Keratinocyte (primary cell): ENCODE data around the gene SLC17A7. TPM values are rescaled to one million over a fixed set of nuclear protein-coding genes. Genes with fewer than 3 reads are reported as not detected.

Source experiments
- DNase-seq: peaks from one replicate; pipeline ENCODE4 v3.0.0-alpha.2; 2011; ENCODE audit warnings: low read depth, missing footprints, low spot score
- FAIRE-seq: peaks from 2 replicates; lab custom pipeline; 2011; peaks lifted over from hg19 to GRCh38; lab: Jason Lieb, UNC
- H2AFZ ChIP-seq: 2 replicates; pipeline ENCODE4 v1.6.0; 2012; ENCODE audit warnings: low read length, control low read depth, inconsistent platforms; ENCODE audit not compliant: control insufficient read depth
- H3K27ac ChIP-seq: 2 replicates; pipeline ENCODE4 v1.5.1; 2011; ENCODE audit warnings: low read length; ENCODE audit not compliant: control insufficient read depth, insufficient read depth
- H3K27me3 ChIP-seq: 3 replicates; pipeline ENCODE4 v1.6.0; 2011; ENCODE audit warnings: low read length; ENCODE audit not compliant: control insufficient read depth, insufficient read depth; ENCODE audit errors: extremely low read depth
- H3K36me3 ChIP-seq, 2 experiments: 2 replicates in 1 of 2; 3 replicates in 1 of 2; pipeline ENCODE4 v1.5.1; 2011; ENCODE audit warnings: low read length in 2 of 2, mild to moderate bottlenecking in 1 of 2; ENCODE audit not compliant: control insufficient read depth in 2 of 2, insufficient read depth in 2 of 2; ENCODE audit errors: extremely low read depth in 1 of 2
- H3K4me1 ChIP-seq: 3 replicates; pipeline ENCODE4 v1.5.1; 2011; ENCODE audit warnings: low read length; ENCODE audit not compliant: control insufficient read depth, insufficient read depth; ENCODE audit errors: extremely low read depth
- H3K4me2 ChIP-seq: 3 replicates; pipeline ENCODE4 v1.6.0; 2011; ENCODE audit warnings: low read depth, low read length; ENCODE audit not compliant: control insufficient read depth, insufficient read depth; ENCODE audit errors: extremely low read depth
- H3K4me3 ChIP-seq, 3 experiments: fragments of 200-600 bp in 1 of 3; sonication (generic) in 1 of 3; 2 replicates in 2 of 3; 3 replicates in 1 of 3; pipeline ENCODE4 v1.5.1; 2011 to 2016; ENCODE audit warnings: low read length in 3 of 3, mild to moderate bottlenecking in 3 of 3, control low read depth in 2 of 3, inconsistent platforms in 1 of 3, low read depth in 1 of 3, mixed read lengths in 1 of 3, mixed run types in 1 of 3, moderate library complexity in 1 of 3; ENCODE audit not compliant: control insufficient read depth in 2 of 3, insufficient read depth in 2 of 3; ENCODE audit errors: extremely low read depth in 1 of 3
- H3K79me2 ChIP-seq: 2 replicates; pipeline ENCODE4 v1.6.0; 2012; ENCODE audit warnings: low read length; ENCODE audit not compliant: control insufficient read depth, insufficient read depth
- H3K9ac ChIP-seq: 3 replicates; pipeline ENCODE4 v1.6.0; 2011; ENCODE audit warnings: low read length; ENCODE audit not compliant: control insufficient read depth, insufficient read depth; ENCODE audit errors: extremely low read depth
- H3K9me1 ChIP-seq: 3 replicates; pipeline ENCODE4 v1.6.0; 2011; ENCODE audit warnings: low read length; ENCODE audit not compliant: control insufficient read depth, insufficient read depth; ENCODE audit errors: extremely low read depth
- H3K9me3 ChIP-seq: 2 replicates; pipeline ENCODE4 v1.5.1; 2012; ENCODE audit warnings: low read depth, low read length; ENCODE audit not compliant: control insufficient read depth
- H4K20me1 ChIP-seq: 3 replicates; pipeline ENCODE4 v1.6.0; 2011; ENCODE audit warnings: low read length; ENCODE audit not compliant: control insufficient read depth, insufficient read depth; ENCODE audit errors: extremely low read depth
- EZH2 ChIP-seq: IDR thresholded peaks from one replicate; pipeline ENCODE4 v1.6.1; 2012; ENCODE audit warnings: inconsistent platforms, mild to moderate bottlenecking, low read length, moderate library complexity
- dilution Hi-C: fragments of 300-500 bp; cut with MboI; formaldehyde crosslinking; loops from one replicate; pipeline ENCODE4 v1.7.0; 2020; ENCODE audit warnings: low sequenced_read_pairs; ENCODE audit not compliant: extremely low pct_ligation_motif_present
- polyA plus RNA-seq, 5 experiments: library from polyadenylated mRNA; depleted of rRNA in 3 of 5; stranded (reverse) in 3 of 5; stranded (forward) in 1 of 5; unstranded in 1 of 5; fragments of >200 nt; gene quantifications; 1 replicate in 1 of 5; 2 replicates in 3 of 5; 3 replicates in 1 of 5; pipeline versions ENCODE4 v1.2.1 to v1.2.3, GENCODE V29; 2011 to 2012; ENCODE audit warnings: missing spikeins in 2 of 5, low read depth in 1 of 5, low replicate concordance in 1 of 5
- TF ChIP-seq, protein P1 (sequence below), 3 experiments: IDR thresholded peaks in 1 of 3; conservative IDR thresholded peaks in 1 of 3; optimal IDR thresholded peaks in 1 of 3; 2 replicates in 2 of 3; 3 replicates in 1 of 3; pipeline versions ENCODE3 to v1.5.1; 2011; ENCODE audit warnings: low read length in 3 of 3, mild to moderate bottlenecking in 3 of 3, moderate library complexity in 2 of 3, control low read depth in 1 of 3, inconsistent platforms in 1 of 3; ENCODE audit not compliant: insufficient read depth in 2 of 3; ENCODE audit errors: extremely low read depth in 1 of 3

SLC17A7 gene
- polyA plus RNA-seq, 1 donor (not counting 4 experiments of a cell fraction or from before 2014, with no cell fraction given) = 0.04 TPM

- Histone ChIP-seq H2AFZ (no peak overlapping the region), H3K36me3 (no peaks in the 10 kb centered on the region), H3K9me1 (no peaks in the 10 kb centered on the region), H3K4me2 (no peak overlapping the region), H3K79me2 (no peaks in the 10 kb centered on the region), H3K27me3 (peaks cover 11% of the 10 kb centered on the region), H3K4me1 (no peaks in the 10 kb centered on the region), H4K20me1 (no peaks in the 10 kb centered on the region), H3K4me3 (no peak overlapping the region), H3K9me3 (no peaks in the 10 kb centered on the region), H3K27ac (no peak overlapping the region), H3K9ac (no peak overlapping the region)
- DNase-seq = no peak
- no peak for FAIRE-seq
- dilution Hi-C loops = no loop called here
- TF ChIP-seq, protein P1, sequence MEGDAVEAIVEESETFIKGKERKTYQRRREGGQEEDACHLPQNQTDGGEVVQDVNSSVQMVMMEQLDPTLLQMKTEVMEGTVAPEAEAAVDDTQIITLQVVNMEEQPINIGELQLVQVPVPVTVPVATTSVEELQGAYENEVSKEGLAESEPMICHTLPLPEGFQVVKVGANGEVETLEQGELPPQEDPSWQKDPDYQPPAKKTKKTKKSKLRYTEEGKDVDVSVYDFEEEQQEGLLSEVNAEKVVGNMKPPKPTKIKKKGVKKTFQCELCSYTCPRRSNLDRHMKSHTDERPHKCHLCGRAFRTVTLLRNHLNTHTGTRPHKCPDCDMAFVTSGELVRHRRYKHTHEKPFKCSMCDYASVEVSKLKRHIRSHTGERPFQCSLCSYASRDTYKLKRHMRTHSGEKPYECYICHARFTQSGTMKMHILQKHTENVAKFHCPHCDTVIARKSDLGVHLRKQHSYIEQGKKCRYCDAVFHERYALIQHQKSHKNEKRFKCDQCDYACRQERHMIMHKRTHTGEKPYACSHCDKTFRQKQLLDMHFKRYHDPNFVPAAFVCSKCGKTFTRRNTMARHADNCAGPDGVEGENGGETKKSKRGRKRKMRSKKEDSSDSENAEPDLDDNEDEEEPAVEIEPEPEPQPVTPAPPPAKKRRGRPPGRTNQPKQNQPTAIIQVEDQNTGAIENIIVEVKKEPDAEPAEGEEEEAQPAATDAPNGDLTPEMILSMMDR (optimal IDR thresholded peaks at IDR 0.05 in 1 of 3, IDR thresholded peaks at IDR 0.05 in 1 of 3, conservative IDR thresholded peaks at IDR 0.05 in 1 of 3; ENCODE audit: extremely low read depth in 1 of 3, insufficient read depth in 2 of 3, low read length in 3 of 3) = no peak
- TF ChIP-seq EZH2 = no peak
Measured at GRCh38 chr19:49389406-49389805, 51.9 kb downstream of the SLC17A7 start.

GRCh38 chr19:49387936-49388372, 53.4 kb downstream of the SLC17A7 start, which contains the start of gene KASH5:
KASH5 (plus strand) TSS chr19:49388249; CDS start chr19:49390884, 2,635 bp downstream.
- DNase-seq = no peak
- no peaks in the 10 kb centered on the region for H3K4me1 ChIP-seq
- no peaks in the 10 kb centered on the region for H4K20me1 ChIP-seq
- no peaks in the 10 kb centered on the region for H3K36me3 ChIP-seq
- H3K9me1 ChIP-seq = no peaks in the 10 kb centered on the region
- no peak within 1 kb of the TSS for H3K4me2 ChIP-seq
- TF ChIP-seq, protein P1 (optimal IDR thresholded peaks at IDR 0.05 in 1 of 3, IDR thresholded peaks at IDR 0.05 in 1 of 3, conservative IDR thresholded peaks at IDR 0.05 in 1 of 3; ENCODE audit: extremely low read depth in 1 of 3, insufficient read depth in 2 of 3, low read length in 3 of 3) = no peak
- TF ChIP-seq EZH2 = no peak
- no peak for FAIRE-seq
- H3K4me3 ChIP-seq = no peak within 1 kb of the TSS
- H3K9me3 ChIP-seq = no peaks in the 10 kb centered on the region
- dilution Hi-C loops = no loop called here
- H2AFZ ChIP-seq = no peak within 1 kb of the TSS
- peaks cover 11% of the 10 kb centered on the region for H3K27me3 ChIP-seq
- no peak within 1 kb of the TSS for H3K27ac ChIP-seq
- H3K79me2 ChIP-seq = no peaks in the 10 kb centered on the region
- H3K9ac ChIP-seq = no peak within 1 kb of the TSS
